Measurements from ENCODE around the gene C10orf53. TPM values are rescaled to one million over a fixed set of nuclear protein-coding genes. Genes with fewer than 3 reads are reported as not detected.

C10orf53 gene
- total RNA-seq (2022; extraction: Qiagen RNA extraction), result not detected in 5 replicates

GRCh38 chr10:49679480-49679893, at the start of gene C10orf53:
Gene C10orf53, plus strand, starts transcription at chr10:49679651. Its CDS starts 47 bp downstream, at chr10:49679698.

Other genes with a start within 250 kb of the C10orf53 start
- gene ERCC6, start 140.5 kb upstream of the C10orf53 start, total RNA-seq (2022; extraction: Qiagen RNA extraction), result 5.2 to 7.2 TPM (median 6.2 TPM) in 5 replicates
- gene SLC18A3, start 69.3 kb upstream of the C10orf53 start, total RNA-seq (2022; extraction: Qiagen RNA extraction), result 0.03 TPM in 1 of 5 replicates, not detected in the others
- not detected in 5 replicates for gene CHAT, start 65.6 kb upstream of the C10orf53 start, total RNA-seq (2022; extraction: Qiagen RNA extraction)
- gene OGDHL, start 82.7 kb downstream of the C10orf53 start, total RNA-seq (2022; extraction: Qiagen RNA extraction), result 0.22 to 0.40 TPM (median 0.29 TPM) in 5 replicates